ENCODE results near the gene LRRC25. TPM values are rescaled to one million over a fixed set of nuclear protein-coding genes. Genes with fewer than 3 reads are reported as not detected.

LRRC25 gene
- total and polyA plus RNA-seq, 2 donors (not counting 3 experiments of a cell fraction or from before 2014, with no cell fraction given) = not detected

GRCh38 chr19:18399008-18399407 is 1.6 kb upstream of the LRRC25 start:
- no peak for TF ChIP-seq EZH2 (IDR thresholded peaks at IDR 0.05; ENCODE audit: borderline replicate concordance, low read depth, low read length, severe bottlenecking)
- no peak for TF ChIP-seq MAX (IDR thresholded peaks at IDR 0.05; ENCODE audit: insufficient read depth, insufficient read length)
- no peak for TF ChIP-seq POLR2A (IDR thresholded peaks at IDR 0.05; ENCODE audit: low read depth, low read length)
- TF ChIP-seq JUN (IDR thresholded peaks at IDR 0.05; ENCODE audit: borderline replicate concordance, insufficient read depth, insufficient read length, low read depth) = no peak
- TF ChIP-seq FOS (IDR thresholded peaks at IDR 0.05; ENCODE audit: borderline replicate concordance, insufficient read depth, low read length) = no peak
- TF ChIP-seq MYC (IDR thresholded peaks at IDR 0.05; ENCODE audit: low read depth, low read length) = no peak
- FAIRE-seq = no peak
- Histone ChIP-seq H3K4me1 (ENCODE audit: control insufficient read depth, extremely low read depth, insufficient read depth, low read length) (no peaks in the 10 kb centered on the region), H3K9me3 (replicated peaks; ENCODE audit: control insufficient read depth, insufficient read depth, low read length) (no peaks in the 10 kb centered on the region), H3K4me3 (replicated peaks in 1 of 3; ENCODE audit: insufficient read depth in 1 of 3, low read depth in 1 of 3, low read length in 3 of 3) (no peak overlapping the region), H3K79me2 (ENCODE audit: control insufficient read depth, insufficient read depth, low read length) (no peaks in the 10 kb centered on the region), H3K27me3 (ENCODE audit: control insufficient read depth in 2 of 2, insufficient read depth in 2 of 2, low read length in 2 of 2) (no peaks in the 10 kb centered on the region), H3K9ac (replicated peaks; ENCODE audit: extremely low read depth, insufficient read depth, low read length) (no peak overlapping the region), H3K27ac (ENCODE audit: insufficient read depth, low read depth, low read length) (no peak overlapping the region), H3K36me3 (ENCODE audit: control insufficient read depth in 2 of 2, extremely low read depth in 1 of 2, insufficient read depth in 2 of 2, low read length in 2 of 2) (no peaks in the 10 kb centered on the region), H4K20me1 (replicated peaks; ENCODE audit: control insufficient read depth, extremely low read depth, insufficient read depth, low read length) (no peaks in the 10 kb centered on the region), H3K4me2 (ENCODE audit: insufficient read depth, low read length) (no peak overlapping the region), H3K9me1 (replicated peaks; ENCODE audit: control insufficient read depth, extremely low read depth, insufficient read depth, low read length) (no peaks in the 10 kb centered on the region), H2AFZ (ENCODE audit: low read depth, low read length) (no peak overlapping the region)
- no peak for DNase-seq (ENCODE audit: low read depth, low spot score)
- dilution Hi-C loops (cut with MboI; ENCODE audit: extremely low pct_ligation_motif_present, low sequenced_read_pairs) = no loop called here
- intact Hi-C loops (cut with micrococcal nuclease) = no loop called here
- ChIA-PET CTCF (interaction anchor here (1.1 to 3.2 kb wide), 5 partner anchors 8 to 49 kb away, joined by 7 to 24 read pairs (median 8); partner anchors contain the start of gene GDF15), POLR2A (interaction anchor here (1.5 kb wide), 1 partner anchor 13 kb away, joined by 4 read pairs; the partner anchor contains the start of gene GDF15)
- BruUV-seq (replicated peaks) = no TSS peak

- intact Hi-C loops (cut with micrococcal nuclease) = no loop called here
- BruUV-seq (replicated peaks) = no TSS peak
- Histone ChIP-seq H3K36me3 (ENCODE audit: control insufficient read depth in 2 of 2, extremely low read depth in 1 of 2, insufficient read depth in 2 of 2, low read length in 2 of 2) (no peaks in the 10 kb centered on the region), H3K4me1 (ENCODE audit: control insufficient read depth, extremely low read depth, insufficient read depth, low read length) (peaks cover 6% of the 10 kb centered on the region), H2AFZ (ENCODE audit: low read depth, low read length) (no peak overlapping the region), H3K79me2 (ENCODE audit: control insufficient read depth, insufficient read depth, low read length) (no peaks in the 10 kb centered on the region), H3K27me3 (ENCODE audit: control insufficient read depth in 2 of 2, insufficient read depth in 2 of 2, low read length in 2 of 2) (no peaks in the 10 kb centered on the region), H3K4me2 (ENCODE audit: insufficient read depth, low read length) (no peak overlapping the region), H3K27ac (ENCODE audit: insufficient read depth, low read depth, low read length) (no peak overlapping the region), H4K20me1 (replicated peaks; ENCODE audit: control insufficient read depth, extremely low read depth, insufficient read depth, low read length) (no peaks in the 10 kb centered on the region), H3K9ac (replicated peaks; ENCODE audit: extremely low read depth, insufficient read depth, low read length) (no peak overlapping the region), H3K4me3 (replicated peaks in 1 of 3; ENCODE audit: insufficient read depth in 1 of 3, low read depth in 1 of 3, low read length in 3 of 3) (no peak overlapping the region), H3K9me3 (replicated peaks; ENCODE audit: control insufficient read depth, insufficient read depth, low read length) (no peaks in the 10 kb centered on the region), H3K9me1 (replicated peaks; ENCODE audit: control insufficient read depth, extremely low read depth, insufficient read depth, low read length) (no peaks in the 10 kb centered on the region)
- FAIRE-seq = no peak
- dilution Hi-C loops (cut with MboI; ENCODE audit: extremely low pct_ligation_motif_present, low sequenced_read_pairs) = no loop called here
- CTCF ChIA-PET = interaction anchor here (0.8 to 3.0 kb wide), 3 partner anchors 9 to 117 kb away, joined by 3 to 7 read pairs (median 3); no protein-coding TSS in a partner anchor
- TF ChIP-seq GATA2 (IDR thresholded peaks at IDR 0.05; ENCODE audit: insufficient read depth, insufficient read length, low read depth, low read length) = no peak
- no peak for TF ChIP-seq CTCF (IDR thresholded peaks at IDR 0.05; ENCODE audit: extremely low read depth in 1 of 2, insufficient read depth in 1 of 2, low read depth in 1 of 2, low read length in 2 of 2)
- no peak for TF ChIP-seq JUN (IDR thresholded peaks at IDR 0.05; ENCODE audit: borderline replicate concordance, insufficient read depth, insufficient read length, low read depth)
- TF ChIP-seq FOS (IDR thresholded peaks at IDR 0.05; ENCODE audit: borderline replicate concordance, insufficient read depth, low read length) = no peak
- no peak for DNase-seq (ENCODE audit: low read depth, low spot score)
- POLR2A ChIA-PET = interaction anchor here (1.4 kb wide), 1 partner anchor 11 kb away, joined by 3 read pairs; the partner anchor contains the start of gene GDF15
Measured at GRCh38 chr19:18396471-18397241, 766 bp downstream of the LRRC25 start.

Measured in endothelial cell of umbilical vein (primary cell).